ENCODE data around the gene HCFC2. TPM values are rescaled to one million over a fixed set of nuclear protein-coding genes. Genes with fewer than 3 reads are reported as not detected.

Gene HCFC2
- total RNA-seq, 1 experiment from 2014 or later: 8.5 TPM

DNA sequence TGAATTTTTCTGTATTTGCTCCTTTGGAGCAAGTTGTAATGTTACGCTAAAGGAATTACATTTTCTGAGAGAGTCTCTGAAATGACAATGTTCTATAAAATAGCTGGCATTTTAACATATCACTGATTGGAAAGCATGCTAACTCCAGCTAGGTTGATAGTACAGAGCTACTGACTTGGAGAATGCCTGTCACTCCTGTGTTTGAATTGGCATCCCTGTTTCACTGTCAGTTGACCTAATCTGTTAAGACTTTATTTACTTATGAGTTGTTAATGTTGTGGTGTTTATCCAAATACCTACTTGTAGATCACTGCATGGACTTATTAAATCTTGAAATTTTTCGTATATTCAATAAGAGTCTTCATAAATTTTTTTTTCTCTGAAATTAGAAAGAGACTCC, 33.6 kb downstream of the HCFC2 start:
- Histone ChIP-seq H3K36me3 (ENCODE audit: control insufficient read depth, insufficient read depth, low read length) (peaks cover 9% of the 10 kb centered on the region), H3K4me1 (ENCODE audit: control insufficient read depth, insufficient read depth, low read length) (no peaks in the 10 kb centered on the region), H3K9me3 (ENCODE audit: control insufficient read depth, insufficient read depth, low read depth, low read length) (no peaks in the 10 kb centered on the region), H3K27me3 (ENCODE audit: control insufficient read depth, insufficient read depth, low read length) (no peaks in the 10 kb centered on the region), H3K4me3 (ENCODE audit: low read depth in 2 of 2, low read length in 2 of 2) (no peak overlapping the region), H3K27ac (ENCODE audit: low read length) (no peak overlapping the region)
- POLR2A ChIA-PET: interaction anchor here (0.5 to 1.0 kb wide), 2 partner anchors 9 to 27 kb away, joined by 3 to 4 read pairs; no protein-coding TSS in a partner anchor
- intact Hi-C loops (cut with micrococcal nuclease; ENCODE audit: unreplicated experiment) (no loop called here), in situ Hi-C loops (cut with HindIII; ENCODE audit: low pct_unique_long_range_greater_than_20kb, low sequenced_read_pairs) (no loop called here)
- BruUV-seq (replicated peaks): no TSS peak
- DNase-seq (ENCODE audit: low read depth, low spot score): no peak
- no peak for ATAC-seq
- CTCF ChIA-PET: no interaction called here
- TF ChIP-seq, protein P1, sequence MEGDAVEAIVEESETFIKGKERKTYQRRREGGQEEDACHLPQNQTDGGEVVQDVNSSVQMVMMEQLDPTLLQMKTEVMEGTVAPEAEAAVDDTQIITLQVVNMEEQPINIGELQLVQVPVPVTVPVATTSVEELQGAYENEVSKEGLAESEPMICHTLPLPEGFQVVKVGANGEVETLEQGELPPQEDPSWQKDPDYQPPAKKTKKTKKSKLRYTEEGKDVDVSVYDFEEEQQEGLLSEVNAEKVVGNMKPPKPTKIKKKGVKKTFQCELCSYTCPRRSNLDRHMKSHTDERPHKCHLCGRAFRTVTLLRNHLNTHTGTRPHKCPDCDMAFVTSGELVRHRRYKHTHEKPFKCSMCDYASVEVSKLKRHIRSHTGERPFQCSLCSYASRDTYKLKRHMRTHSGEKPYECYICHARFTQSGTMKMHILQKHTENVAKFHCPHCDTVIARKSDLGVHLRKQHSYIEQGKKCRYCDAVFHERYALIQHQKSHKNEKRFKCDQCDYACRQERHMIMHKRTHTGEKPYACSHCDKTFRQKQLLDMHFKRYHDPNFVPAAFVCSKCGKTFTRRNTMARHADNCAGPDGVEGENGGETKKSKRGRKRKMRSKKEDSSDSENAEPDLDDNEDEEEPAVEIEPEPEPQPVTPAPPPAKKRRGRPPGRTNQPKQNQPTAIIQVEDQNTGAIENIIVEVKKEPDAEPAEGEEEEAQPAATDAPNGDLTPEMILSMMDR (IDR thresholded peaks at IDR 0.05): no peak
- TF ChIP-seq SIN3A (IDR thresholded peaks at IDR 0.05; ENCODE audit: borderline replicate concordance, insufficient read depth, low read depth, low read length) (no peak), TCF7L2 (IDR thresholded peaks at IDR 0.05; ENCODE audit: low read depth, low read length) (no peak)

DNA sequence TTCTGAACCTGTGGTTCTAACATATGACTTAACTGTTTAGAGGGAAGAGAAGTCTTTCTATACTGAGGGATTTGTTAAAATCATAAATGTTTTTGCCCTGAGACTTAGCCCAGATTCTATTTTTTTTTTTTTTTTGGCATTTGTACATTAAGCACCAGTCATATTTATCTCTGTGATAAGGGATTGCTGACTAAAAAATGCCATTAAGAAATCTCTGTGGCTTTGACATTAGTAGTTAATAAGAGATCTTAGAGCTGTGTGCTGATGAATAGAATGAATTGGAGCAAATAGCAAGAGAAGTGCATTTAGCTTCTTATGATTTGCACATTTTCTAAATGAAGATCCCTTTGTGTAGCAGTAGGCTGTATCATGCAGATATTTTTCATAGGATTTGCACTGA, 41.1 kb downstream of the HCFC2 start:
- no peak for DNase-seq (ENCODE audit: low read depth, low spot score)
- ATAC-seq: no peak
- intact Hi-C loops (cut with micrococcal nuclease; ENCODE audit: unreplicated experiment) (loop anchor here (5.0 kb wide), 1 partner anchor 223 kb away; no protein-coding TSS in a partner anchor), in situ Hi-C loops (cut with HindIII; ENCODE audit: low pct_unique_long_range_greater_than_20kb, low sequenced_read_pairs) (no loop called here)
- TF ChIP-seq SIN3A (IDR thresholded peaks at IDR 0.05; ENCODE audit: borderline replicate concordance, insufficient read depth, low read depth, low read length) (no peak), POLR2AphosphoS5 (IDR thresholded peaks at IDR 0.05; ENCODE audit: low read depth, low read length) (no peak)
- TF ChIP-seq, protein P2, sequence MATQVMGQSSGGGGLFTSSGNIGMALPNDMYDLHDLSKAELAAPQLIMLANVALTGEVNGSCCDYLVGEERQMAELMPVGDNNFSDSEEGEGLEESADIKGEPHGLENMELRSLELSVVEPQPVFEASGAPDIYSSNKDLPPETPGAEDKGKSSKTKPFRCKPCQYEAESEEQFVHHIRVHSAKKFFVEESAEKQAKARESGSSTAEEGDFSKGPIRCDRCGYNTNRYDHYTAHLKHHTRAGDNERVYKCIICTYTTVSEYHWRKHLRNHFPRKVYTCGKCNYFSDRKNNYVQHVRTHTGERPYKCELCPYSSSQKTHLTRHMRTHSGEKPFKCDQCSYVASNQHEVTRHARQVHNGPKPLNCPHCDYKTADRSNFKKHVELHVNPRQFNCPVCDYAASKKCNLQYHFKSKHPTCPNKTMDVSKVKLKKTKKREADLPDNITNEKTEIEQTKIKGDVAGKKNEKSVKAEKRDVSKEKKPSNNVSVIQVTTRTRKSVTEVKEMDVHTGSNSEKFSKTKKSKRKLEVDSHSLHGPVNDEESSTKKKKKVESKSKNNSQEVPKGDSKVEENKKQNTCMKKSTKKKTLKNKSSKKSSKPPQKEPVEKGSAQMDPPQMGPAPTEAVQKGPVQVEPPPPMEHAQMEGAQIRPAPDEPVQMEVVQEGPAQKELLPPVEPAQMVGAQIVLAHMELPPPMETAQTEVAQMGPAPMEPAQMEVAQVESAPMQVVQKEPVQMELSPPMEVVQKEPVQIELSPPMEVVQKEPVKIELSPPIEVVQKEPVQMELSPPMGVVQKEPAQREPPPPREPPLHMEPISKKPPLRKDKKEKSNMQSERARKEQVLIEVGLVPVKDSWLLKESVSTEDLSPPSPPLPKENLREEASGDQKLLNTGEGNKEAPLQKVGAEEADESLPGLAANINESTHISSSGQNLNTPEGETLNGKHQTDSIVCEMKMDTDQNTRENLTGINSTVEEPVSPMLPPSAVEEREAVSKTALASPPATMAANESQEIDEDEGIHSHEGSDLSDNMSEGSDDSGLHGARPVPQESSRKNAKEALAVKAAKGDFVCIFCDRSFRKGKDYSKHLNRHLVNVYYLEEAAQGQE (IDR thresholded peaks at IDR 0.05; ENCODE audit: insufficient read depth in 1 of 2, low read depth in 2 of 2, low read length in 1 of 2): no peak
- no peak overlapping the region for H3K27ac ChIP-seq (ENCODE audit: low read length)
- no peaks in the 10 kb centered on the region for H3K36me3 ChIP-seq (ENCODE audit: control insufficient read depth, insufficient read depth, low read length)
- CTCF ChIA-PET: no interaction called here
- no peaks in the 10 kb centered on the region for H3K4me1 ChIP-seq (ENCODE audit: control insufficient read depth, insufficient read depth, low read length)
- H3K9me3 ChIP-seq (ENCODE audit: control insufficient read depth, insufficient read depth, low read depth, low read length): no peaks in the 10 kb centered on the region
- POLR2A ChIA-PET: no interaction called here
- H3K4me3 ChIP-seq (ENCODE audit: low read depth in 2 of 2, low read length in 2 of 2): no peak overlapping the region
- H3K27me3 ChIP-seq (ENCODE audit: control insufficient read depth, insufficient read depth, low read length): no peaks in the 10 kb centered on the region
- BruUV-seq (replicated peaks): no TSS peak

DNA sequence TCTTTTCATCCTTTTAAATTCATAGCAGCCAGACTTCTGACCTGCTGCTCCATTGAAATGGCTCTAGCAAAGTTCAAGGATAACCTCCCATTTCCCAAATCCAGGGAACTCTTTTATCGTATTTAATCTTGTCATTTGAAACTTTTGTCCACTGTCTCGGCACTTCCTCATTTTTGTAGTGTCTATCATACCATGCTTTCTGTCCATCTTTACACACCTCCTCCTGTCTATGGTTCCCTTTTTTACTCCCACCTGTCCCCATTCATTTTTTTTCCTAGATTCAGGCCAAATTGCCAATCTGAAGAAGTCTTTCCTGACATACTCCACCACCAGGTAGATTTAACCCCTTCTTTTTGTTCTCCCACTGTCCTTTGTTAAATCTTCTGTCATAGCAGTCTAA, 42.6 kb downstream of the HCFC2 start:
- in situ Hi-C loops (cut with HindIII; ENCODE audit: low pct_unique_long_range_greater_than_20kb, low sequenced_read_pairs) (no loop called here), intact Hi-C loops (cut with micrococcal nuclease; ENCODE audit: unreplicated experiment) (loop anchor here (5.0 kb wide), 1 partner anchor 225 kb away; no protein-coding TSS in a partner anchor)
- DNase-seq (ENCODE audit: low read depth, low spot score): no peak
- BruUV-seq (replicated peaks): no TSS peak
- Histone ChIP-seq H3K27me3 (ENCODE audit: control insufficient read depth, insufficient read depth, low read length) (no peaks in the 10 kb centered on the region), H3K27ac (ENCODE audit: low read length) (no peak overlapping the region), H3K4me3 (ENCODE audit: low read depth in 2 of 2, low read length in 2 of 2) (no peak overlapping the region), H3K4me1 (ENCODE audit: control insufficient read depth, insufficient read depth, low read length) (no peaks in the 10 kb centered on the region), H3K9me3 (ENCODE audit: control insufficient read depth, insufficient read depth, low read depth, low read length) (no peaks in the 10 kb centered on the region), H3K36me3 (ENCODE audit: control insufficient read depth, insufficient read depth, low read length) (no peaks in the 10 kb centered on the region)
- TF ChIP-seq POLR2AphosphoS5 (IDR thresholded peaks at IDR 0.05; ENCODE audit: low read depth, low read length): no peak
- TF ChIP-seq, protein P2 (IDR thresholded peaks at IDR 0.05; ENCODE audit: insufficient read depth in 1 of 2, low read depth in 2 of 2, low read length in 1 of 2): no peak
- no peak for TF ChIP-seq SIN3A (IDR thresholded peaks at IDR 0.05; ENCODE audit: borderline replicate concordance, insufficient read depth, low read depth, low read length)
- TF ChIP-seq TCF7L2 (IDR thresholded peaks at IDR 0.05; ENCODE audit: low read depth, low read length): no peak
- TF ChIP-seq, protein P1 (IDR thresholded peaks at IDR 0.05): no peak
- ATAC-seq: no peak
- ChIA-PET POLR2A (no interaction called here), CTCF (no interaction called here)

All from Panc1 (cell line).